Smooth muscle cell (in vitro differentiated cells): ENCODE measurements around the gene INO80C. TPM values are rescaled to one million over a fixed set of nuclear protein-coding genes. Genes with fewer than 3 reads are reported as not detected.
A peak's percentile ranks its signal among the peaks of the same experiment; 100 is the strongest.

Source experiments
- DNase-seq: peaks from one replicate; lab custom pipeline; 2025; ENCODE audit not compliant: unreplicated experiment; lab: John Stamatoyannopoulos, UW
- H2AFZ ChIP-seq: fragments of 200-600 bp; sonication (generic); 2 replicates; pipeline ENCODE4 v1.6.0; 2016; ENCODE audit warnings: antibody characterized with exemption, low read depth, mild to moderate bottlenecking
- H3F3A ChIP-seq: fragments of 200-600 bp; sonication (generic); 2 replicates; pipeline ENCODE4 v1.6.0; 2017; ENCODE audit warnings: antibody characterized with exemption, low read depth
- H3K27ac ChIP-seq: fragments of 200-600 bp; sonication (generic); 2 replicates; pipeline ENCODE4 v1.5.1; 2016; ENCODE audit warnings: low read depth, mild to moderate bottlenecking
- H3K27me3 ChIP-seq: fragments of 200-600 bp; sonication (generic); 2 replicates; pipeline ENCODE4 v1.6.1; 2016; ENCODE audit warnings: low read depth, mild to moderate bottlenecking
- H3K36me3 ChIP-seq: fragments of 200-600 bp; sonication (generic); 2 replicates; pipeline ENCODE4 v1.5.1; 2016; ENCODE audit warnings: low read depth
- H3K4me1 ChIP-seq: fragments of 200-600 bp; sonication (generic); 2 replicates; pipeline ENCODE4 v1.5.1; 2016; ENCODE audit warnings: low read depth
- H3K4me2 ChIP-seq: fragments of 200-600 bp; sonication (generic); 2 replicates; pipeline ENCODE4 v1.6.0; 2016; ENCODE audit warnings: mild to moderate bottlenecking
- H3K4me3 ChIP-seq: fragments of 200-600 bp; sonication (generic); 2 replicates; pipeline ENCODE4 v1.5.1; 2016; ENCODE audit warnings: mild to moderate bottlenecking
- H3K79me2 ChIP-seq: fragments of 200-600 bp; sonication (generic); 2 replicates; pipeline ENCODE4 v1.6.0; 2016; ENCODE audit warnings: low read depth, mild to moderate bottlenecking
- H3K9ac ChIP-seq: fragments of 200-600 bp; sonication (generic); 2 replicates; pipeline ENCODE4 v1.6.0; 2016; ENCODE audit warnings: low read depth
- H3K9me3 ChIP-seq: fragments of 200-600 bp; sonication (generic); replicated peaks from 2 replicates; pipeline ENCODE4 v1.5.1; 2016; ENCODE audit warnings: low read depth
- H4K20me1 ChIP-seq: fragments of 200-600 bp; sonication (generic); 2 replicates; pipeline ENCODE4 v1.6.0; 2016; ENCODE audit warnings: low read depth
- WGBS: methylation state at CpG from one replicate; pipeline ENCODE4 v1.1.7; 2016; ENCODE audit warnings: low lambda C conversion rate; 5-methylcytosine and 5-hydroxymethylcytosine counted together
- polyA plus RNA-seq: library from polyadenylated mRNA; unstranded; fragments of >200 nt; fragmentation: Nextera tagmentation; extraction: Ambion mirVana; gene quantifications from 2 replicates; pipeline ENCODE4 v1.2.1, GENCODE V29; 2016
- total RNA-seq: library from RNA; depleted of rRNA; stranded (reverse); fragments of >200 nt; gene quantifications from 2 replicates; pipeline ENCODE4 v1.2.3, GENCODE V29; 2014
- TF ChIP-seq, protein P1 (sequence below): fragments of 200-600 bp; sonication (generic); IDR thresholded peaks from 2 replicates; pipeline ENCODE4 v1.5.1; 2017; ENCODE audit warnings: borderline replicate concordance, mild to moderate bottlenecking, antibody characterized with exemption; ENCODE audit not compliant: insufficient read depth, poor library complexity, severe bottlenecking

INO80C gene
- total and polyA plus RNA-seq, 2 experiments from 2014 or later: 6.8 to 13.9 TPM

DNA sequence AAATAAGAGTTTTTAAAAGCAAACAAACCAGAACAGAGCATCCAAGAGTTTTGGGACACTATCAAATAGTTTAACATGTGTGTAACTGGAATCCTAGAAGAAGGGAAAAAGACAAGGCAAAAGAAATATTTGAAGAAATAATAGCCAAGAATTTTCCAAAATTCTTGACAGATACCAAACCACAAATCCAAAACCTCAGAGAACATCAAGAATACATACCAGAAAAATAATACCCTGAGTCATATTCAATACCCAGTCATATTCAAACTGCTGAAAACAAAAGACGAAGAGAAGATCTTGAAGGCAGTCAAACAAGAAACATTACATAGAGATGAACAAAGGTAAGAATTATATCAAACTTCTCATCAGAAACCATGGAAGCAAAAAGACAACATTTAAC, 22.9 kb downstream of the INO80C start:
- 84% methylated on average over 1 of the region's 1 CpG for WGBS
- no peak for DNase-seq
- H3K9ac ChIP-seq: no peak overlapping the region
- H3K4me3 ChIP-seq: no peak overlapping the region
- H3K27me3 ChIP-seq: no peaks in the 10 kb centered on the region
- H3K79me2 ChIP-seq: peaks cover 4% of the 10 kb centered on the region
- peaks cover 7% of the 10 kb centered on the region for H3K4me1 ChIP-seq
- H3K4me2 ChIP-seq: no peak overlapping the region
- H3F3A ChIP-seq: peaks cover 3% of the 10 kb centered on the region
- no peaks in the 10 kb centered on the region for H3K9me3 ChIP-seq
- TF ChIP-seq, protein P1, sequence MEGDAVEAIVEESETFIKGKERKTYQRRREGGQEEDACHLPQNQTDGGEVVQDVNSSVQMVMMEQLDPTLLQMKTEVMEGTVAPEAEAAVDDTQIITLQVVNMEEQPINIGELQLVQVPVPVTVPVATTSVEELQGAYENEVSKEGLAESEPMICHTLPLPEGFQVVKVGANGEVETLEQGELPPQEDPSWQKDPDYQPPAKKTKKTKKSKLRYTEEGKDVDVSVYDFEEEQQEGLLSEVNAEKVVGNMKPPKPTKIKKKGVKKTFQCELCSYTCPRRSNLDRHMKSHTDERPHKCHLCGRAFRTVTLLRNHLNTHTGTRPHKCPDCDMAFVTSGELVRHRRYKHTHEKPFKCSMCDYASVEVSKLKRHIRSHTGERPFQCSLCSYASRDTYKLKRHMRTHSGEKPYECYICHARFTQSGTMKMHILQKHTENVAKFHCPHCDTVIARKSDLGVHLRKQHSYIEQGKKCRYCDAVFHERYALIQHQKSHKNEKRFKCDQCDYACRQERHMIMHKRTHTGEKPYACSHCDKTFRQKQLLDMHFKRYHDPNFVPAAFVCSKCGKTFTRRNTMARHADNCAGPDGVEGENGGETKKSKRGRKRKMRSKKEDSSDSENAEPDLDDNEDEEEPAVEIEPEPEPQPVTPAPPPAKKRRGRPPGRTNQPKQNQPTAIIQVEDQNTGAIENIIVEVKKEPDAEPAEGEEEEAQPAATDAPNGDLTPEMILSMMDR: no peak
- H4K20me1 ChIP-seq: no peaks in the 10 kb centered on the region
- H2AFZ ChIP-seq: no peak overlapping the region
- H3K27ac ChIP-seq: no peak overlapping the region
- no peaks in the 10 kb centered on the region for H3K36me3 ChIP-seq

DNA sequence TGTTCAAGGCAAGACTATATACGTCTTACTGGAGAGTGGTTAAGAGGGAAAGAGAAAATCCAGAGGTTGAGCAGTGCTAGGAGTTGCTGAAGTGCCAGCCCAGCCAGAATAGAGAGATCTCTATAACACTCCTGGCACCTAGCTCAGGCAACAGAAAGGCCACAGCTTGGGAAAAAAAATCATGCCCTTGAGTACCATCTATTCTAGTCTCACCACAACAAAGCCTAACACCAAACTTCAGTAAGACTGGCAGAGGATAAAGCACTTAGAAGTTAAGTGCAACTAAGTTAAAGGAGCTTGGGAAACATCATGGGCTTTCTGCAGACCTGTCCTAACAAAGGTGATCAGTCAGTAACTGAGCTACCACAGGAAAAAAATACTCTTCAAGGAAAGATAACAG, 24.2 kb downstream of the INO80C start:
- Histone ChIP-seq H3K9ac (no peak overlapping the region), H2AFZ (no peak overlapping the region), H3K9me3 (no peaks in the 10 kb centered on the region), H4K20me1 (no peaks in the 10 kb centered on the region), H3K4me2 (no peak overlapping the region), H3K4me1 (no peaks in the 10 kb centered on the region), H3K27ac (no peak overlapping the region), H3K27me3 (no peaks in the 10 kb centered on the region), H3K79me2 (peaks cover 4% of the 10 kb centered on the region), H3K36me3 (no peaks in the 10 kb centered on the region), H3K4me3 (no peak overlapping the region), H3F3A (peaks cover 3% of the 10 kb centered on the region)
- TF ChIP-seq, protein P1: no peak
- no peak for DNase-seq
- 76% methylated on average over 1 of the region's 1 CpG for WGBS

DNA sequence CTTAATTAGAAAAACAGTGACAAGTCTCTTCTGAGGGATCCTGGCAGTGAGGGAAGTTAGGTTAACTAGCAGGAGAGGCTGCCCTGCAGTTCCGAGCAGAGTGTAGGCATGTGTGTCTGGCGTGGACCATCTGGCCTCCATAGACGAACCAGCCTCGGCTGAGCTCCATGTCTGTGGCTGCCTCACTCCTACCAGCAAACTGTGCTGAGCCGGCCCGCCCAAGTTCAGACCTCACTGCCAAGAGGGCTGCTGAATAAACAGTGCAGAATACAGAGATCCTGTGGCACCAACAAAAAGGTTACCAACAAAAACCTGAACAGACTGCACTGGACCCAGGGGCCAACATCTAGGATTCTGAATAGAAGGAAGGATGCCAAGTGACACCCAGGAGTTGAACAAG, 27.3 kb downstream of the INO80C start:
- DNase-seq: no peak
- no peak overlapping the region for H3K4me3 ChIP-seq
- peak overlapping the region; percentile 63 for H3K27ac ChIP-seq
- H3F3A ChIP-seq: no peaks in the 10 kb centered on the region
- H3K9me3 ChIP-seq: no peaks in the 10 kb centered on the region
- H2AFZ ChIP-seq: no peak overlapping the region
- no peaks in the 10 kb centered on the region for H3K27me3 ChIP-seq
- H3K9ac ChIP-seq: no peak overlapping the region
- TF ChIP-seq, protein P1: no peak
- H3K79me2 ChIP-seq: no peaks in the 10 kb centered on the region
- WGBS: 40% methylated on average over 6 of the region's 6 CpGs
- no peaks in the 10 kb centered on the region for H3K4me1 ChIP-seq
- no peaks in the 10 kb centered on the region for H3K36me3 ChIP-seq
- peak overlapping the region; percentile 44 for H3K4me2 ChIP-seq
- no peaks in the 10 kb centered on the region for H4K20me1 ChIP-seq

DNA sequence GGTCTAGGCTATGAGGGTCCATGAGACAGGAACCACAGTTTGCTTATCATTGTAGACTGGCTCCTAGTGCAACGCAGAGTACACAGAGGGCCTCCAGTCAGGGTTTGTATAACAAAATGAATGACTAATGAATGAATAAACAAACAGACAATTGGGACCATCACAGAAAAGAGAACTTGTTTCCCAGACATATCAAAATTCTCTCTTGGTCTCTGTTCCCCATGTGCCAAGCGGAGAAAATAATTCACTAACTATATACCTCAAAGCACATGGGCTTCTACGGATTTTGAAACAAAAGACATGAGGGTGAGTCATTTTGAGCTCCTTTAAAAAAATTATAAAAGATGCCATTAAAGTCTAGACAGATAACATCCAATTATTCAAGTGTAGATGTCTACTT, 28.0 kb downstream of the INO80C start:
- WGBS: 29% methylated on average over 3 of the region's 3 CpGs
- H2AFZ ChIP-seq: no peak overlapping the region
- no peaks in the 10 kb centered on the region for H3F3A ChIP-seq
- H3K27ac ChIP-seq: peak overlapping the region; percentile 63
- H3K79me2 ChIP-seq: no peaks in the 10 kb centered on the region
- no peak overlapping the region for H3K4me3 ChIP-seq
- no peak overlapping the region for H3K9ac ChIP-seq
- no peaks in the 10 kb centered on the region for H3K9me3 ChIP-seq
- no peaks in the 10 kb centered on the region for H4K20me1 ChIP-seq
- peak overlapping the region; percentile 44 for H3K4me2 ChIP-seq
- no peaks in the 10 kb centered on the region for H3K4me1 ChIP-seq
- H3K36me3 ChIP-seq: no peaks in the 10 kb centered on the region
- no peaks in the 10 kb centered on the region for H3K27me3 ChIP-seq
- TF ChIP-seq, protein P1: no peak
- DNase-seq: no peak
